Measurements from ENCODE around the gene CCSER2.
"Not testable (repeated sequence)": the region's sequence is repeated elsewhere in the genome, so short reads cannot be mapped to it uniquely, and the experiment has no call there.

DNA sequence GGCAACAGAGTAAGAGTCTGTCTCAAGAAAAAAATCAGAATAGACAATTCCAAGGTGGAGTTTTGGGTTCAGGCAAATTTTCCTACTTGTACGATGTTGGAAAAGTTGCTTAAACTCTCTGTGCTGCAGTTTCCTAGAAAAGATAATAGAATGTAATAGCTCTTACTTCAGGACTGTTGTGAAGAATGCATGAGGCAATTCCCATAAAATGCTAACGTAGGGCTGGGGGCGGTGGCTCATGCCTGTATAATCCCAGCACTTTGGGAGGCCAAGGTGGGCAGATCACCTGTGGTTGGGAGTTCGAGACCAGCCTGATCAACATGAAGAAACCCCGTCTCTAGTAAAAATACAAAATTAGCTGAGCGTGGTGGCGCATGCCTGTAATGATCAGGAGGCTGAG, 121.0 kb downstream of the CCSER2 start:
- TF ChIP-seq, protein P1, sequence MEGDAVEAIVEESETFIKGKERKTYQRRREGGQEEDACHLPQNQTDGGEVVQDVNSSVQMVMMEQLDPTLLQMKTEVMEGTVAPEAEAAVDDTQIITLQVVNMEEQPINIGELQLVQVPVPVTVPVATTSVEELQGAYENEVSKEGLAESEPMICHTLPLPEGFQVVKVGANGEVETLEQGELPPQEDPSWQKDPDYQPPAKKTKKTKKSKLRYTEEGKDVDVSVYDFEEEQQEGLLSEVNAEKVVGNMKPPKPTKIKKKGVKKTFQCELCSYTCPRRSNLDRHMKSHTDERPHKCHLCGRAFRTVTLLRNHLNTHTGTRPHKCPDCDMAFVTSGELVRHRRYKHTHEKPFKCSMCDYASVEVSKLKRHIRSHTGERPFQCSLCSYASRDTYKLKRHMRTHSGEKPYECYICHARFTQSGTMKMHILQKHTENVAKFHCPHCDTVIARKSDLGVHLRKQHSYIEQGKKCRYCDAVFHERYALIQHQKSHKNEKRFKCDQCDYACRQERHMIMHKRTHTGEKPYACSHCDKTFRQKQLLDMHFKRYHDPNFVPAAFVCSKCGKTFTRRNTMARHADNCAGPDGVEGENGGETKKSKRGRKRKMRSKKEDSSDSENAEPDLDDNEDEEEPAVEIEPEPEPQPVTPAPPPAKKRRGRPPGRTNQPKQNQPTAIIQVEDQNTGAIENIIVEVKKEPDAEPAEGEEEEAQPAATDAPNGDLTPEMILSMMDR (optimal IDR thresholded peaks at IDR 0.05 in 1 of 3, IDR thresholded peaks at IDR 0.05 in 1 of 3, conservative IDR thresholded peaks at IDR 0.05 in 1 of 3; ENCODE audit: extremely low read depth in 1 of 3, insufficient read depth in 2 of 3, low read length in 3 of 3): not testable (repeated sequence)
- not testable (repeated sequence) for TF ChIP-seq EZH2 (IDR thresholded peaks at IDR 0.05; ENCODE audit: low read length)
